Hepatocyte (in vitro differentiated cells): ENCODE measurements around the gene L3MBTL1.

Source experiments
- EZH2 ChIP-seq: fragments of 200-600 bp; sonication (generic); IDR thresholded peaks from 2 replicates; pipeline ENCODE4 v1.6.1; 2016; ENCODE audit warnings: antibody characterized with exemption, mild to moderate bottlenecking, borderline replicate concordance
- EZH2phosphoT487 ChIP-seq: fragments of 200-600 bp; sonication (generic); IDR thresholded peaks from one replicate; pipeline ENCODE4 v1.6.1; 2018; ENCODE audit warnings: antibody characterized with exemption, mild to moderate bottlenecking, low read depth, moderate library complexity; ENCODE audit not compliant: unreplicated experiment, severe bottlenecking
- TF ChIP-seq, protein P1 (sequence below): fragments of 200-600 bp; sonication (generic); IDR thresholded peaks from 2 replicates; pipeline ENCODE4 v1.5.1; 2016; ENCODE audit warnings: antibody characterized with exemption, mild to moderate bottlenecking; ENCODE audit not compliant: poor library complexity

DNA sequence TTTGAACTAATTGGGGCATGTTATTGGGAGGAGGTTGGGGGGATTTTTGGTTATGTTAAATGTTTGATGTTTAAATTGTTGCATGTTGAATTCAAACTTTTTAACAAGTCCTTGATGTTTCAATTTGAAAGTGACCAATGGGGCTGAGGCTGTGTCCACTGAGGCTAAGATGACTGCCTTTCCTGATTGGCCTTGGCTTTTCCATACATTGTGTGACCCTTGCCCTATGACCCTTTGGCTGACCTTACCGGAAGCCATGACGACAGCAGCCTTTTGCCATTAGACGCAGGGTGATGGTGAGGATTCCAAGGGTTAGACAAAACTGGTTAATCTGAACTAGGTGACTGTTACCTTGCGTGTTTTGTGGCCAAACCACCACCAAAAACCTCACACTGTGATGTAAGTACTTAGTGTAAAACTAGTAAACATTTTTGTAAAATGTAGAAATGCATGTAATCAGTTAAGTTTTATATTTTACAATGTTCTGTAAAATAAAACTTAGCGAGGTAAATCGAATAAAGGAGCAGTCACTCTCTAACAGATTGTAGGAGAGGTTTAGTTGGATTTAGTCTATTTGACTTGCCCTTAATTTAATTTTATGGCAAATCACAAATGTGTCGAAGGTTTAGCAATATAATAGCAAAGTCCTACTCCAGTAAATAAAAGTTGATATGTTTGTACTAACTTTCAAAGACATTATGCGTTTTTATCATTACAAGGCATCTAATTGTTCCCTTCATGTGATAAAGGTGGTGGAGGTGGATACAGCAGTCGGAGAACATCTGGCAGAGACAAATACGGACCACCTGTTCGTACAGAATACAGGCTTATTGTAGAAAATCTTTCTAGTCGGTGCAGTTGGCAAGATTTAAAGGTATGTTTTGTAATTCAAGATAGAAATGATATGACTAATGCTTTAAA lies 48.2 kb upstream of the L3MBTL1 start:
- no peak for TF ChIP-seq EZH2phosphoT487
- TF ChIP-seq EZH2, result no peak
- TF ChIP-seq, protein P1, sequence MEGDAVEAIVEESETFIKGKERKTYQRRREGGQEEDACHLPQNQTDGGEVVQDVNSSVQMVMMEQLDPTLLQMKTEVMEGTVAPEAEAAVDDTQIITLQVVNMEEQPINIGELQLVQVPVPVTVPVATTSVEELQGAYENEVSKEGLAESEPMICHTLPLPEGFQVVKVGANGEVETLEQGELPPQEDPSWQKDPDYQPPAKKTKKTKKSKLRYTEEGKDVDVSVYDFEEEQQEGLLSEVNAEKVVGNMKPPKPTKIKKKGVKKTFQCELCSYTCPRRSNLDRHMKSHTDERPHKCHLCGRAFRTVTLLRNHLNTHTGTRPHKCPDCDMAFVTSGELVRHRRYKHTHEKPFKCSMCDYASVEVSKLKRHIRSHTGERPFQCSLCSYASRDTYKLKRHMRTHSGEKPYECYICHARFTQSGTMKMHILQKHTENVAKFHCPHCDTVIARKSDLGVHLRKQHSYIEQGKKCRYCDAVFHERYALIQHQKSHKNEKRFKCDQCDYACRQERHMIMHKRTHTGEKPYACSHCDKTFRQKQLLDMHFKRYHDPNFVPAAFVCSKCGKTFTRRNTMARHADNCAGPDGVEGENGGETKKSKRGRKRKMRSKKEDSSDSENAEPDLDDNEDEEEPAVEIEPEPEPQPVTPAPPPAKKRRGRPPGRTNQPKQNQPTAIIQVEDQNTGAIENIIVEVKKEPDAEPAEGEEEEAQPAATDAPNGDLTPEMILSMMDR, result no peak
